Liver (tissue), 3 donors: ENCODE data around the gene TNFRSF25.

Experiments used
- GABPA ChIP-seq, 2 donors: IDR thresholded peaks in 1 of 2; conservative IDR thresholded peaks in 1 of 2; 2 replicates each; pipeline ENCODE4 v1.6.1; 2016; ENCODE audit warnings: antibody characterized with exemption in 2 of 2, mild to moderate bottlenecking in 1 of 2, moderate library complexity in 1 of 2
- RAD21 ChIP-seq, 2 donors: IDR thresholded peaks; 2 replicates each; pipeline ENCODE4 v1.6.1; 2016; ENCODE audit warnings: antibody characterized with exemption in 2 of 2, mild to moderate bottlenecking in 2 of 2
- TF ChIP-seq, protein P1 (sequence below): fragments of 150-350 bp; IDR thresholded peaks from 2 replicates; pipeline ENCODE4 v1.5.1; 2017; ENCODE audit warnings: improper control_type of control experiment, low read depth, low read length; ENCODE audit not compliant: missing input control
- TF ChIP-seq, protein P2 (sequence below): IDR thresholded peaks from 2 replicates; pipeline ENCODE4 v1.6.1; 2016; ENCODE audit warnings: antibody characterized with exemption
- donor health status: healthy.
- donor health status: healthy.

DNA sequence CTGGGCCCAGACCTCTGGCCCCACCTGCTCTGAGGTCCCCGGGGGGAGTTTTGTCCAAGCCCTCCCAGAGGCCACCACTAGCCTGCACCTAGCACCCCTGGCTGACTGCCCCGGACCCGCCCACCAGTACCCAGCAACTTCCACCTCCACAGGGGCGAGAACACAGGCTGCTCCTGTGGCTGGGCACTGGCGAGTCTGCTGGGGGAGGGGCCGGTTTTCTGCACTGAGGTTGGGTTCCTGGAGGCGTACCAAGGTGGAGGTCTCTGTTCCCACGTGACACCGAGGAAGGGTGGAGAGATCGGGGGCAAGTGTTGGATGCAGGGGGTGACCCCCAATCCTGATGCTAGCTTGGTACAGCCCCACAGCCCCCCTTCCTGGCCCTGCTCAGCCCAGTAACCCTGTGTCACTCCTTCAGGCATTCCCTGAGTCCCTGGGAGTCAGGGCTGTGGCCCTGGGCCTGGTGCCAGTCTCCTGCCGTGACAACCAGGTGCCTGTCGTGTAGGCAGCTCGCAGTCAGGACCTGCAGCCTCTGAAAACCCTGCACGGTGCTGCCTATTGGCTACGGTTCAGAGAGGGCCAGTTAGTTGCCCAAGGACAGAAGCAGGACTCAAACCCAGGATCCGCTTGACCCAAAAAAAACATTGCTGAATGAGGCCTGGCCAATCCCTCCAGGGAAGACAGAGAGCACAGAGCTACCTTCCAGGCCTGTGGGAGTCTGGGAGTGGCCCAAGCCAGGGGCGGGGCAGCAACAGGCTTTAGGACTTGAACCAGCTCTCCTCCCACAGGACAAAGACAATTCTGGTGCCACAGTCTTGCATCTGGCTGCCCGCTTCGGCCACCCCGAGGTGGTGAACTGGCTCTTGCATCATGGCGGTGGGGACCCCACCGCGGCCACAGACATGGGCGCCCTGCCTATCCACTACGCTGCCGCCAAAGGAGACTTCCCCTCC, 38.3 kb downstream of the TNFRSF25 start:
- TF ChIP-seq, protein P1, sequence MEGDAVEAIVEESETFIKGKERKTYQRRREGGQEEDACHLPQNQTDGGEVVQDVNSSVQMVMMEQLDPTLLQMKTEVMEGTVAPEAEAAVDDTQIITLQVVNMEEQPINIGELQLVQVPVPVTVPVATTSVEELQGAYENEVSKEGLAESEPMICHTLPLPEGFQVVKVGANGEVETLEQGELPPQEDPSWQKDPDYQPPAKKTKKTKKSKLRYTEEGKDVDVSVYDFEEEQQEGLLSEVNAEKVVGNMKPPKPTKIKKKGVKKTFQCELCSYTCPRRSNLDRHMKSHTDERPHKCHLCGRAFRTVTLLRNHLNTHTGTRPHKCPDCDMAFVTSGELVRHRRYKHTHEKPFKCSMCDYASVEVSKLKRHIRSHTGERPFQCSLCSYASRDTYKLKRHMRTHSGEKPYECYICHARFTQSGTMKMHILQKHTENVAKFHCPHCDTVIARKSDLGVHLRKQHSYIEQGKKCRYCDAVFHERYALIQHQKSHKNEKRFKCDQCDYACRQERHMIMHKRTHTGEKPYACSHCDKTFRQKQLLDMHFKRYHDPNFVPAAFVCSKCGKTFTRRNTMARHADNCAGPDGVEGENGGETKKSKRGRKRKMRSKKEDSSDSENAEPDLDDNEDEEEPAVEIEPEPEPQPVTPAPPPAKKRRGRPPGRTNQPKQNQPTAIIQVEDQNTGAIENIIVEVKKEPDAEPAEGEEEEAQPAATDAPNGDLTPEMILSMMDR, result no peak
- TF ChIP-seq, protein P2, sequence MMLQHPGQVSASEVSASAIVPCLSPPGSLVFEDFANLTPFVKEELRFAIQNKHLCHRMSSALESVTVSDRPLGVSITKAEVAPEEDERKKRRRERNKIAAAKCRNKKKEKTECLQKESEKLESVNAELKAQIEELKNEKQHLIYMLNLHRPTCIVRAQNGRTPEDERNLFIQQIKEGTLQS, result no peak
- TF ChIP-seq RAD21 (IDR thresholded peaks at IDR 0.05) (no peak), GABPA (IDR thresholded peaks at IDR 0.05 in 1 of 2, conservative IDR thresholded peaks at IDR 0.05 in 1 of 2) (no peak)
